NCI-H748 (cell line): ENCODE measurements around the gene HMGXB3.

Experiments
- DNase-seq: peaks from one replicate; lab custom pipeline; 2025; ENCODE audit not compliant: unreplicated experiment; lab: John Stamatoyannopoulos, UW

Gene HMGXB3, protein sequence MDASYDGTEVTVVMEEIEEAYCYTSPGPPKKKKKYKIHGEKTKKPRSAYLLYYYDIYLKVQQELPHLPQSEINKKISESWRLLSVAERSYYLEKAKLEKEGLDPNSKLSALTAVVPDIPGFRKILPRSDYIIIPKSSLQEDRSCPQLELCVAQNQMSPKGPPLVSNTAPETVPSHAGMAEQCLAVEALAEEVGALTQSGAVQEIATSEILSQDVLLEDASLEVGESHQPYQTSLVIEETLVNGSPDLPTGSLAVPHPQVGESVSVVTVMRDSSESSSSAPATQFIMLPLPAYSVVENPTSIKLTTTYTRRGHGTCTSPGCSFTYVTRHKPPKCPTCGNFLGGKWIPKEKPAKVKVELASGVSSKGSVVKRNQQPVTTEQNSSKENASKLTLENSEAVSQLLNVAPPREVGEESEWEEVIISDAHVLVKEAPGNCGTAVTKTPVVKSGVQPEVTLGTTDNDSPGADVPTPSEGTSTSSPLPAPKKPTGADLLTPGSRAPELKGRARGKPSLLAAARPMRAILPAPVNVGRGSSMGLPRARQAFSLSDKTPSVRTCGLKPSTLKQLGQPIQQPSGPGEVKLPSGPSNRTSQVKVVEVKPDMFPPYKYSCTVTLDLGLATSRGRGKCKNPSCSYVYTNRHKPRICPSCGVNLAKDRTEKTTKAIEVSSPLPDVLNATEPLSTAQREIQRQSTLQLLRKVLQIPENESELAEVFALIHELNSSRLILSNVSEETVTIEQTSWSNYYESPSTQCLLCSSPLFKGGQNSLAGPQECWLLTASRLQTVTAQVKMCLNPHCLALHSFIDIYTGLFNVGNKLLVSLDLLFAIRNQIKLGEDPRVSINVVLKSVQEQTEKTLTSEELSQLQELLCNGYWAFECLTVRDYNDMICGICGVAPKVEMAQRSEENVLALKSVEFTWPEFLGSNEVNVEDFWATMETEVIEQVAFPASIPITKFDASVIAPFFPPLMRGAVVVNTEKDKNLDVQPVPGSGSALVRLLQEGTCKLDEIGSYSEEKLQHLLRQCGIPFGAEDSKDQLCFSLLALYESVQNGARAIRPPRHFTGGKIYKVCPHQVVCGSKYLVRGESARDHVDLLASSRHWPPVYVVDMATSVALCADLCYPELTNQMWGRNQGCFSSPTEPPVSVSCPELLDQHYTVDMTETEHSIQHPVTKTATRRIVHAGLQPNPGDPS (N-terminal part only)

DNA sequence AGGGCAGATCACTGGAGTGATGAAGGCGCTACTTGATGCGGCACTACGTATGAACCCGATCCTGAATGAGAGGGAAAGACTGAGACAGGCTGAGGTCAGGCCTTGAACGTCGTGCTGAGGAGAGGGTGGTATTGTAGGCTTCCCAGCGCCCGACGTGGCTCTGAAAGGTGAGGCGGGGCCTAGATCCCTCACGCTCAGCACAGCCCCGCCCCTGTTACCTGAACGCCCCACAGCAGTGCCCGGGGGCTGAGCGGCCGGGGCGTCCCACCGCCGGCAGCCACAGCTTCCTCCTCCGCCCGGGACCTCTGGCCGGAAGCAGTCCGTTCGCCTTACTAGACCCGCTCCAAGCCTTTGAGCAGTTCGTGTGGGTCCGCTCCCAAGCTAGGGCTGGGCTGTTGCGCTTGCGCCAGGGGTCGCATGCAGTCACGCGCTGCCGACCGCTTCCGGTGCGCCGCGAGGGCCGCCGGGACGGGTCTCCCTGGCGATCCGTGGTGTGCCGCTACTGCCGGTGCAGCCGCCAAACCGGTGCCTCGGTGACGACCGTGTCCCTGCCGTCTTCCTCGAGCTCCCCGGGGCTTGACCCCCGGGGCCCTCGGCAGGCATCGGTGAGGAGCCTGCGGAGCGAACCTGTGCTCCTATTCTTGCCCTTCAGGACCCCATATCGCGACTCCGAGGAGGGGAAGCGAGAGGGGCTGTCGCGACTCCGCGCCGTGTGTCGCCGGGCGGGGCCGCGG lies at the start of gene HMGXB3, which contains the start of gene TIGD6:
Gene HMGXB3 (plus strand): TSS at position 484 of the 734 bp plus-strand sequence. CDS start 4,114 bp downstream, outside the sequence.
Gene TIGD6 (minus strand): TSS at position 399 of the 734 bp plus-strand sequence. CDS start 4,306 bp downstream, outside the sequence.
- DNase-seq: peak; percentile 97

DNA sequence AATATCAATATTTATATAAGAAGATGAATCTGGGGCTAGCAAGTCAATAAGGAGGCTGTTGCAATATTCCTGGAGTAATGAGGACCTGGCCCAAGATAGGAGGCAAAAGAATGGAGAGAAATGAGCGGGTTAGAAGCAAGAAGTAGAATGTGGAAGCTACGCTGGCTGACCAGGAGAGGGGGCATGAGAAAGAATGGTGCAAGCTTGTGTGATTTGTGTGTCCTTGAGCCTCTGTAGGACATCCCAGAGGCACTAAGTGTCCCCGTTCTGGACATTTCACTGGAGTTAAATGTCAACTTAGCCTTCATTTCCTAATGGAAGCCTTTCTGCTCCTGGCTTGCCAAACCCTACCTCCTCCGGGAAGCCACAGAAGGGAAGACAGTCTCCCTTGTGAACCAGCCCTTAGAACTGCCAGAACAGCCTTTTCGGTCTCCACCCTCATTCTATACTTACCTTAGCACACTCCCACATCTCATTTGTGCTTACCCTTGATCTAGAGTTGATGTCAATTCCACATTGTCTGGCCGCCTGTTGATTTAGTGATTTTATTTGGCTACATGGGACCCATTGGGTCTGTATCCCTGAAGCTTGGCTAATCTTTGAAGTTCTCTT lies 49.3 kb upstream of the HMGXB3 start:
- no peak for DNase-seq

- DNase-seq: no peak
These were observed 47.0 kb upstream of the HMGXB3 start for GRCh38 chr5:149953436-149954121.

GRCh38 chr5:149954798-149955197 lies 45.7 kb upstream of the HMGXB3 start:
- no peak for DNase-seq

DNA sequence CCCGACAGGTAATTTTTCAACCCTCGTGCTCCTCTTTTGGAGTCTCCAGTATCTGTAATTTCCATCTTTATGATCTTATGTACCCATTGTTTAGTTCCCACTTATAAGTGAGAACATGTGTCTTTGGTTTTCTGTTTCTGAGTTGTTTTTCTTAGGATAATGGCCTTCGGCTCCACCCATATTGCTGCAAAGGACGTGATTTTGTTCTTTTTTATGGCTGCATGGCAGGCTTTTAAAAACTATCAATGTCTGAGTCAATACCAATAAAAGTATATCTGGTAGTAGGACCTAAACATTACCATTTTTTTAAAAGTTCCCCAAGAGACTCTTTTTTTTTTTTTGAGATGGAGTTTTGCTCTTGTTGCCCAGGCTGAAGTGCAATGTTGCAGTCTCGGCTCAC lies 43.9 kb upstream of the HMGXB3 start:
- DNase-seq: no peak

- no peak for DNase-seq
These were observed 42.7 kb upstream of the HMGXB3 start for GRCh38 chr5:149957855-149958254.

DNA sequence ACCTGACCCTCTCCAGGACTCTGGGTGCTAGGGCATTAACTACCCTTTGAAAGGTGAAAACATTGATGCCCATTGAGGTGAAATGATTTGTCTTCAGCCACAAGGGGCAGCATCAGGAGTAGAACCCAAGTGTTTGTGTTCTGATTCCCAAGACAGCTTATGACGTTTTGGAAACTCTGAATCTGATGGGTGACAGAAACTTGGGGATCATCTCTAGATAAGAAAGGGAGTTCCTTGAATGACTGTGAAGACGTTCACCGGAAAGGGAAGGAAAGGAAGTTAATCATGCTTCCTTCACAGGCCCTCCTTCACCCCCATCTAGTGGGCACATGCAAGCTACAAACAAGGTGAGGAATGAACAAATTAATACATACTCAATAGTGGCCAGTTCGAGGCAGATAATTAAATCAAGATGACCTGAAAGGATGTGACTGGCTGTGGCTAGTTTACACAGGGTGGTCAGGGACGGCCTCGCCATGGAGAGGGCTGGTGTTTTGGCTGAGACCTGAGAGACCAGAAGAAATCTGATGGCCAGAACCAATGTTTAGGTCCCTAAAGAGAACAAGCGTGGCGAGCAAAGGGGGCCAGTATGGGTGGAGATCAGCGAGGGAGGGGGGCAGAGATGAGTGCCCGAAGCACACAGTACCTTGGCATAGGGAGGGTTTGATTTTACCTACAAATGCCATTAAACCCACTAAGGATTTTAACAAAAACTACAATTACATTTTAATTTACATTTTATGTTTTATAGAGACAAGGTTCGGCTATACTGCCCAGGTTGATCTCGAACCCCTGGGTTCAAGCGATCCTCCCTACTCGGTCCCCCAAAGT lies 40.9 kb upstream of the HMGXB3 start:
- DNase-seq: peak; percentile 31

DNA sequence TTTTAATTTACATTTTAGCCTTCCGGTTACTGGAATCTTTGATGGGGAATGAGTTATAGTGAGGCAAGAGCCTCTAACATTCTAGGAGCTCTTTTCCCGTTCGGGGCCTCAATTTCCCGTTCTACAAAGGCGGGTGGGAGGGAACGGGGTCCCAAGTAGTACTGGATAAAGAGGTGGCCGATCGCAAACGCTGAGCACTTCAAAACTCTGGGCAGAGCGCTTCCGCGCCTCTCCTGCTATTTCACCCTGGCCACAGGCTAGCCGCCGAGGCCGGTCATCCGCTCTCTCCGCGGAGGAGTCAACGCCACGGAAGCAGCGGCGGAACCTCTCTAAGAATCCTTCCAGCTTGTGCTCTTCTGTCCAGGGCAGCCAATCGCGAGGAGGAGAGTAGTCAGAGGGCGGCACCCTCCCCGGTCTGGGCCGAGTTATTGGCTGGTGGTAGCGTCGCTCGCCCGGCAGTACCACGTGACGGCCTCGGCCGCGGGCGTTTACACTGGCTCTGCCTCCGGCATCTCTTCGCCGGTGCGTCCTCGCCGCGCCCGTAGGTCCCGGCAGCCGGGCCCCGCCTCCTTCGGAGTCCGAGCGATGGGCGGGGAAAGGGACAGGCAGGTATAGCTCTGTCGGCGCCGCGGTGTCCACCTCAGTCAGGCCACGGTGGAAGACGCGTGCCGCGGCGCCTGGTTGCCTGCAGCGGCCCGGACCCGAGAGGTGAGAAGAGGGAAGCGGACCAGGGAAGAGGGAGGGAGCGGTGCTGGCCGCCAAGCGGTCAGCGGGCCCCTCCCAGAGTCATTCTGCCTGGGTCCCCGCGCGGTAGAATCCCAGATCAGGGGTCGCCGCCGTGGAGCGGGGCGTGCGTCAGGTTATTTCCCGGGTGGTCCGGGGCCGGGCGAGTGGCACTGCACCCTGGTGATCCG lies 40.0 kb upstream of the HMGXB3 start, which contains the start of gene SLC26A2:
Gene SLC26A2 (plus strand): TSS at position 487 of the 914 bp plus-strand sequence. CDS start 16,895 bp downstream, outside the sequence.
- peak; percentile 98 for DNase-seq

- peak; percentile 55 for DNase-seq
These were observed 39.3 kb upstream of the HMGXB3 start for GRCh38 chr5:149961186-149961685.

DNA sequence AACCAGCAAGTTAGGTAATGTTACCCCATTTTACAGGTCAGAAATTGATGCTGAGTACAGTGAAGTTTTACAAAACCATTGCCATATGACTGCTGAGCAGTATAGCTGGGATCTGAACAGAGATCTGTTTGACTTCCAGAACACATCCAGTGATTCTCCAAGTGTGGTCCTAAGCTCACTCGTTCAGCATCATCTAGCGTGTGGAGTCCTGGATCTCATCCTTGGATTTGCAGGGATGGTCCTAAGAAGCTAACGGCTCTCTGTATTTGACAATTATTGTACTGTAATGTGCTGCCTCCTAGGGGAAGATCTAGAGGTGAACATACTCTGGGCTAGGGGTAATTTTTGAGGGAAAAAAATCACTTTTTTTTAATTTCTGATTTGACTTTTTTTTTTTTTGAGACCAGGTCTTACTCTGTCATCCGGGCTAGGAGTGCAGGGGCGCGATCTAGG lies 38.6 kb upstream of the HMGXB3 start:
- DNase-seq: peak; percentile 58

DNA sequence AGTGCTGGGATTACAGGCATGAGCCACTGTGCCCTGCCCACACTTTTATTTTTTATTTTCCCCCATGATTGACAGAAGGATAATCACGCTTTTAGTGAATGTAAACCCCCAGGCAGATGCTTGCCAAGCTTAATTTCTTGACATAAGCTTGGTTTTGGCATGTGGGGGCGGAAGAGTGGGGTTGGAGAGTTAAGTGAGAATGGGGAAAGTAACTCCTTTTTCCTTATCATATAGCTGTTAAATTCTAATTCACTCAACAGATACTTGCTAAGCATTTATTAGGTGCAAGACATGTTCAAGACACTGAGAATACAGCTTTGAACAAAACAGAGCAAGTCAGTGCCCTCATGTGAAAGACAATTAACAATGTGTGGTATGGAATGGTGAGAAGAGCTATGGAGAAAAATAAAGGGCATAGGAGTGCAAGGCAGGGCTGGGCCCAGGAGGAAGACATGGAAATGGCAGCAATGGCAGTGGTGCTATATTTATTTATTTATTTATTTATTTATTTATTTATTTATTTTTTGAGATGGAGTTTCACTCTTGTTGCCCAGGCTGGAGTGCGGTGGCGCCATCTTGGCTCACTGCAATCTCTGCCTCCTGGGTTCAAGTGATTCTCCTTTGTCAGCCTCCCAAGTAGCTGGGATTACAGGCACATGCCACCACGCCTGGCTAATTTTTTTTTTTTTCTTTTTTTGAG lies 37.8 kb upstream of the HMGXB3 start:
- no peak for DNase-seq

- DNase-seq: no peak
These were observed 36.8 kb upstream of the HMGXB3 start for GRCh38 chr5:149963729-149964128.

DNA sequence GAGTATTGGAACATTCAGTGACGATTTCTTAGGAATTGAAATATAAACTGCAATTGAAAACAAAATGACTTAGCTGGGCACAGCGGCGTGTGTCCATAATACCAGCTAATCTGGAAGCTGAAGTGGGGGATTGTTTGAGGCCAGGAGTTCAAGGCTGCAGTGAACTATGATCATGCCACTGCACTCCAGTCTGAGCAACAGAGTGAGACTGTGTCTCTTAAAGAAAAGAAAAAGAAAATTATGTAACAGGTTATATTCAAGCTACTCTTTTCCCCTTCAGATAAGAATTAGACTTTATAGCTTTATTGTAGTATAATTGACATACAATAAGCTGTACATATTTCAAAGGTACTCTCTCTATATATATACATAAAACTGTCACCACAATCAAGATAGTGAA lies 33.6 kb upstream of the HMGXB3 start:
- DNase-seq: no peak

- no peak for DNase-seq
These were observed 31.2 kb upstream of the HMGXB3 start for GRCh38 chr5:149969181-149969930.

GRCh38 chr5:149975409-149975808 lies 25.1 kb upstream of the HMGXB3 start:
- DNase-seq: no peak

DNA sequence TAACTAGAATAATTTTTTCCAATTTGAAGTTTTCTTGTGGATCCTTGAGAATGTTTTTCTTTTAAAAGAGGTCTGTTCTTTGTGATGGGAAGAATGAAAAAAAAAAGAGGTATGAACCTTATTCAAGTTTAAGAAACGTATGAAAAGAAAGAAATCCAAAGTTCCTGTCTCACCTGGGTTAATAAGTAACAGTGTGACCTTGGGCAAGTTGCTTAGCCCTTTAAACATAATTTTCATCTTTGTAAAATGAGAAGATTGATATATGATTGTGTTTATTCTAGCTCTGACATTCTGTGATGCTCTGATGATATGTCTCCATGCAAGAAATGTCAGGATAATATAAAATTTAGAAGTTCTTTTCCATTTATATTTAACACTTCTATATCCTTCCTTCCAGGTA lies 20.6 kb upstream of the HMGXB3 start:
- DNase-seq: no peak
